ENCODE results near the gene MCTP1. TPM values are rescaled to one million over a fixed set of nuclear protein-coding genes. Genes with fewer than 3 reads are reported as not detected.

Gene MCTP1
- polyA plus RNA-seq, 1 donor (not counting 4 experiments of a cell fraction or from before 2014, with no cell fraction given): 4.9 TPM

- Histone ChIP-seq H3K4me1 (ENCODE audit: control insufficient read depth, extremely low read depth, insufficient read depth, low read length) (no peaks in the 10 kb centered on the region), H3K27ac (ENCODE audit: control insufficient read depth, insufficient read depth, low read length) (no peak overlapping the region), H3K36me3 (ENCODE audit: control insufficient read depth in 2 of 2, extremely low read depth in 1 of 2, insufficient read depth in 2 of 2, low read length in 2 of 2) (no peaks in the 10 kb centered on the region), H3K4me3 (ENCODE audit: control insufficient read depth in 2 of 3, extremely low read depth in 1 of 3, insufficient read depth in 2 of 3, low read depth in 1 of 3, low read length in 3 of 3) (no peak overlapping the region), H3K27me3 (ENCODE audit: control insufficient read depth, extremely low read depth, insufficient read depth, low read length) (no peaks in the 10 kb centered on the region), H4K20me1 (ENCODE audit: control insufficient read depth, extremely low read depth, insufficient read depth, low read length) (no peaks in the 10 kb centered on the region), H3K9ac (ENCODE audit: control insufficient read depth, extremely low read depth, insufficient read depth, low read length) (no peak overlapping the region), H3K79me2 (ENCODE audit: control insufficient read depth, insufficient read depth, low read length) (no peaks in the 10 kb centered on the region), H3K9me3 (ENCODE audit: control insufficient read depth, low read depth, low read length) (no peaks in the 10 kb centered on the region), H2AFZ (ENCODE audit: control insufficient read depth, low read length) (no peak overlapping the region), H3K9me1 (ENCODE audit: control insufficient read depth, extremely low read depth, insufficient read depth, low read length) (no peaks in the 10 kb centered on the region), H3K4me2 (ENCODE audit: control insufficient read depth, extremely low read depth, insufficient read depth, low read depth, low read length) (no peak overlapping the region)
- DNase-seq (ENCODE audit: low read depth, low spot score) (no peak), FAIRE-seq (no peak)
- TF ChIP-seq CTCF (optimal IDR thresholded peaks at IDR 0.05 in 1 of 3, IDR thresholded peaks at IDR 0.05 in 1 of 3, conservative IDR thresholded peaks at IDR 0.05 in 1 of 3; ENCODE audit: extremely low read depth in 1 of 3, insufficient read depth in 2 of 3, low read length in 3 of 3): no peak
- TF ChIP-seq EZH2 (IDR thresholded peaks at IDR 0.05; ENCODE audit: low read length): no peak
- dilution Hi-C loops (cut with MboI; ENCODE audit: extremely low pct_ligation_motif_present, low sequenced_read_pairs): no loop called here
Observed at GRCh38 chr5:95027775-95028174, 257.1 kb downstream of the MCTP1 start.

- no peak overlapping the region for H2AFZ ChIP-seq (ENCODE audit: control insufficient read depth, low read length)
- H3K4me3 ChIP-seq (ENCODE audit: control insufficient read depth in 2 of 3, extremely low read depth in 1 of 3, insufficient read depth in 2 of 3, low read depth in 1 of 3, low read length in 3 of 3): no peak overlapping the region
- DNase-seq (ENCODE audit: low read depth, low spot score): no peak
- H3K9me1 ChIP-seq (ENCODE audit: control insufficient read depth, extremely low read depth, insufficient read depth, low read length): no peaks in the 10 kb centered on the region
- no peaks in the 10 kb centered on the region for H4K20me1 ChIP-seq (ENCODE audit: control insufficient read depth, extremely low read depth, insufficient read depth, low read length)
- no peak overlapping the region for H3K4me2 ChIP-seq (ENCODE audit: control insufficient read depth, extremely low read depth, insufficient read depth, low read depth, low read length)
- FAIRE-seq: no peak
- no peaks in the 10 kb centered on the region for H3K9me3 ChIP-seq (ENCODE audit: control insufficient read depth, low read depth, low read length)
- dilution Hi-C loops (cut with MboI; ENCODE audit: extremely low pct_ligation_motif_present, low sequenced_read_pairs): no loop called here
- H3K4me1 ChIP-seq (ENCODE audit: control insufficient read depth, extremely low read depth, insufficient read depth, low read length): no peaks in the 10 kb centered on the region
- no peaks in the 10 kb centered on the region for H3K36me3 ChIP-seq (ENCODE audit: control insufficient read depth in 2 of 2, extremely low read depth in 1 of 2, insufficient read depth in 2 of 2, low read length in 2 of 2)
- no peaks in the 10 kb centered on the region for H3K27me3 ChIP-seq (ENCODE audit: control insufficient read depth, extremely low read depth, insufficient read depth, low read length)
- no peak for TF ChIP-seq CTCF (optimal IDR thresholded peaks at IDR 0.05 in 1 of 3, IDR thresholded peaks at IDR 0.05 in 1 of 3, conservative IDR thresholded peaks at IDR 0.05 in 1 of 3; ENCODE audit: extremely low read depth in 1 of 3, insufficient read depth in 2 of 3, low read length in 3 of 3)
- TF ChIP-seq EZH2 (IDR thresholded peaks at IDR 0.05; ENCODE audit: low read length): no peak
- H3K79me2 ChIP-seq (ENCODE audit: control insufficient read depth, insufficient read depth, low read length): no peaks in the 10 kb centered on the region
- H3K27ac ChIP-seq (ENCODE audit: control insufficient read depth, insufficient read depth, low read length): no peak overlapping the region
- H3K9ac ChIP-seq (ENCODE audit: control insufficient read depth, extremely low read depth, insufficient read depth, low read length): no peak overlapping the region
Observed at GRCh38 chr5:95027151-95027721, 257.7 kb downstream of the MCTP1 start.
